Measurements from ENCODE around the gene ZNF805. TPM values are rescaled to one million over a fixed set of nuclear protein-coding genes. Genes with fewer than 3 reads are reported as not detected.

The ZNF805 gene
- total RNA-seq, 2 donors from 2014 or later: 16.4 to 21.1 TPM

- H3K4me1 ChIP-seq (replicated peaks): peaks cover 5% of the 10 kb centered on the region
- WGBS: 2% methylated on average over 6 of the region's 6 CpGs
- intact Hi-C loops (cut with DNase I): loop anchor here (1.0 kb wide), 1 partner anchor 41 kb away; the partner anchor contains the start of gene ZNF805
Measured at GRCh38 chr19:57280962-57281400, 40.5 kb downstream of the ZNF805 start.

GRCh38 chr19:57282011-57282643, 41.7 kb downstream of the ZNF805 start:
- Histone ChIP-seq H3K4me3 (no peak overlapping the region), H3K4me1 (replicated peaks) (peaks cover 5% of the 10 kb centered on the region), H3K36me3 (peaks cover 0 to 11% of the 10 kb centered on the region in 2 donors), H3K9me3 (no peaks in the 10 kb centered on the region), H3K27me3 (replicated peaks; ENCODE audit: insufficient read depth) (no peaks in the 10 kb centered on the region), H3K27ac (no peak overlapping the region)
- no peak for DNase-seq (ENCODE audit: low spot score)
- WGBS: 61% methylated on average over 5 of the region's 5 CpGs
- intact Hi-C loops (cut with DNase I): no loop called here
- TF ChIP-seq POLR2A (IDR thresholded peaks at IDR 0.05) (no peak), CTCF (IDR thresholded peaks at IDR 0.05) (no peak), POLR2AphosphoS5 (IDR thresholded peaks at IDR 0.05) (no peak)

More at GRCh38 chr19:57280962-57281400, 40.5 kb downstream of the ZNF805 start:
- Histone ChIP-seq H3K4me3 (peak overlapping the region; percentile 70 to 99), H3K27me3 (replicated peaks; ENCODE audit: insufficient read depth) (no peaks in the 10 kb centered on the region), H3K27ac (peak overlapping the region; percentile 98 to 99), H3K9me3 (no peaks in the 10 kb centered on the region), H3K36me3 (peaks cover 0 to 11% of the 10 kb centered on the region in 2 donors)
- TF ChIP-seq CTCF (IDR thresholded peaks at IDR 0.05) (no peak), POLR2A (IDR thresholded peaks at IDR 0.05) (no peak), POLR2AphosphoS5 (IDR thresholded peaks at IDR 0.05) (no peak)
- DNase-seq (ENCODE audit: low spot score): no peak

GRCh38 chr19:57288373-57288772, 47.9 kb downstream of the ZNF805 start:
- TF ChIP-seq POLR2A (IDR thresholded peaks at IDR 0.05): no peak
- no peak for TF ChIP-seq CTCF (IDR thresholded peaks at IDR 0.05)
- TF ChIP-seq POLR2AphosphoS5 (IDR thresholded peaks at IDR 0.05): no peak
- Histone ChIP-seq H3K4me1 (replicated peaks) (no peaks in the 10 kb centered on the region), H3K9me3 (no peaks in the 10 kb centered on the region), H3K27ac (no peak overlapping the region), H3K4me3 (no peak overlapping the region), H3K27me3 (replicated peaks; ENCODE audit: insufficient read depth) (no peaks in the 10 kb centered on the region), H3K36me3 (peaks cover 19 to 47% of the 10 kb centered on the region in 2 donors)
- WGBS: 95% methylated on average over 4 of the region's 4 CpGs
- no peak for DNase-seq (ENCODE audit: low spot score)
- intact Hi-C loops (cut with DNase I): no loop called here

GRCh38 chr19:57290970-57291369, 50.5 kb downstream of the ZNF805 start:
- DNase-seq (ENCODE audit: low spot score): no peak
- H3K4me1 ChIP-seq (replicated peaks): no peaks in the 10 kb centered on the region
- intact Hi-C loops (cut with DNase I): no loop called here
- 91% methylated on average over 11 of the region's 11 CpGs for WGBS
- peaks cover 19 to 36% of the 10 kb centered on the region in 2 donors for H3K36me3 ChIP-seq
- H3K27me3 ChIP-seq (replicated peaks; ENCODE audit: insufficient read depth): no peaks in the 10 kb centered on the region
- no peak overlapping the region for H3K4me3 ChIP-seq
- no peaks in the 10 kb centered on the region for H3K9me3 ChIP-seq
- TF ChIP-seq CTCF (IDR thresholded peaks at IDR 0.05) (no peak), POLR2A (IDR thresholded peaks at IDR 0.05) (no peak), POLR2AphosphoS5 (IDR thresholded peaks at IDR 0.05) (no peak)
- no peak overlapping the region for H3K27ac ChIP-seq

GRCh38 chr19:57292547-57292946, 52.1 kb downstream of the ZNF805 start:
- 56% methylated on average over 1 of the region's 1 CpG for WGBS
- peaks cover 19 to 36% of the 10 kb centered on the region in 2 donors for H3K36me3 ChIP-seq
- DNase-seq (ENCODE audit: low spot score): no peak
- no peak overlapping the region for H3K4me3 ChIP-seq
- no peaks in the 10 kb centered on the region for H3K4me1 ChIP-seq (replicated peaks)
- H3K27ac ChIP-seq: no peak overlapping the region
- TF ChIP-seq CTCF (IDR thresholded peaks at IDR 0.05) (no peak), POLR2A (IDR thresholded peaks at IDR 0.05) (no peak), POLR2AphosphoS5 (IDR thresholded peaks at IDR 0.05) (no peak)
- no peaks in the 10 kb centered on the region for H3K9me3 ChIP-seq
- H3K27me3 ChIP-seq (replicated peaks; ENCODE audit: insufficient read depth): no peaks in the 10 kb centered on the region
- intact Hi-C loops (cut with DNase I): no loop called here
